Smooth muscle cell (in vitro differentiated cells): Measurements from ENCODE around the gene ONECUT1. TPM values are rescaled to one million over a fixed set of nuclear protein-coding genes. Genes with fewer than 3 reads are reported as not detected.

Experiments used
- DNase-seq: peaks from one replicate; lab custom pipeline; 2025; ENCODE audit not compliant: unreplicated experiment; lab: John Stamatoyannopoulos, UW
- H2AFZ ChIP-seq: fragments of 200-600 bp; sonication (generic); 2 replicates; pipeline ENCODE4 v1.6.0; 2016; ENCODE audit warnings: antibody characterized with exemption, low read depth, mild to moderate bottlenecking
- H3F3A ChIP-seq: fragments of 200-600 bp; sonication (generic); 2 replicates; pipeline ENCODE4 v1.6.0; 2017; ENCODE audit warnings: antibody characterized with exemption, low read depth
- H3K27ac ChIP-seq: fragments of 200-600 bp; sonication (generic); 2 replicates; pipeline ENCODE4 v1.5.1; 2016; ENCODE audit warnings: low read depth, mild to moderate bottlenecking
- H3K27me3 ChIP-seq: fragments of 200-600 bp; sonication (generic); 2 replicates; pipeline ENCODE4 v1.6.1; 2016; ENCODE audit warnings: low read depth, mild to moderate bottlenecking
- H3K36me3 ChIP-seq: fragments of 200-600 bp; sonication (generic); 2 replicates; pipeline ENCODE4 v1.5.1; 2016; ENCODE audit warnings: low read depth
- H3K4me1 ChIP-seq: fragments of 200-600 bp; sonication (generic); 2 replicates; pipeline ENCODE4 v1.5.1; 2016; ENCODE audit warnings: low read depth
- H3K4me2 ChIP-seq: fragments of 200-600 bp; sonication (generic); 2 replicates; pipeline ENCODE4 v1.6.0; 2016; ENCODE audit warnings: mild to moderate bottlenecking
- H3K4me3 ChIP-seq: fragments of 200-600 bp; sonication (generic); 2 replicates; pipeline ENCODE4 v1.5.1; 2016; ENCODE audit warnings: mild to moderate bottlenecking
- H3K79me2 ChIP-seq: fragments of 200-600 bp; sonication (generic); 2 replicates; pipeline ENCODE4 v1.6.0; 2016; ENCODE audit warnings: low read depth, mild to moderate bottlenecking
- H3K9ac ChIP-seq: fragments of 200-600 bp; sonication (generic); 2 replicates; pipeline ENCODE4 v1.6.0; 2016; ENCODE audit warnings: low read depth
- H3K9me3 ChIP-seq: fragments of 200-600 bp; sonication (generic); replicated peaks from 2 replicates; pipeline ENCODE4 v1.5.1; 2016; ENCODE audit warnings: low read depth
- H4K20me1 ChIP-seq: fragments of 200-600 bp; sonication (generic); 2 replicates; pipeline ENCODE4 v1.6.0; 2016; ENCODE audit warnings: low read depth
- WGBS: methylation state at CpG from one replicate; pipeline ENCODE4 v1.1.7; 2016; ENCODE audit warnings: low lambda C conversion rate; 5-methylcytosine and 5-hydroxymethylcytosine counted together
- polyA plus RNA-seq: library from polyadenylated mRNA; unstranded; fragments of >200 nt; fragmentation: Nextera tagmentation; extraction: Ambion mirVana; gene quantifications from 2 replicates; pipeline ENCODE4 v1.2.1, GENCODE V29; 2016
- total RNA-seq: library from RNA; depleted of rRNA; stranded (reverse); fragments of >200 nt; gene quantifications from 2 replicates; pipeline ENCODE4 v1.2.3, GENCODE V29; 2014
- TF ChIP-seq, protein P1 (sequence below): fragments of 200-600 bp; sonication (generic); IDR thresholded peaks from 2 replicates; pipeline ENCODE4 v1.5.1; 2017; ENCODE audit warnings: borderline replicate concordance, mild to moderate bottlenecking, antibody characterized with exemption; ENCODE audit not compliant: insufficient read depth, poor library complexity, severe bottlenecking

The ONECUT1 gene
- total and polyA plus RNA-seq, 2 experiments from 2014 or later, result 0.61 to 0.99 TPM

DNA sequence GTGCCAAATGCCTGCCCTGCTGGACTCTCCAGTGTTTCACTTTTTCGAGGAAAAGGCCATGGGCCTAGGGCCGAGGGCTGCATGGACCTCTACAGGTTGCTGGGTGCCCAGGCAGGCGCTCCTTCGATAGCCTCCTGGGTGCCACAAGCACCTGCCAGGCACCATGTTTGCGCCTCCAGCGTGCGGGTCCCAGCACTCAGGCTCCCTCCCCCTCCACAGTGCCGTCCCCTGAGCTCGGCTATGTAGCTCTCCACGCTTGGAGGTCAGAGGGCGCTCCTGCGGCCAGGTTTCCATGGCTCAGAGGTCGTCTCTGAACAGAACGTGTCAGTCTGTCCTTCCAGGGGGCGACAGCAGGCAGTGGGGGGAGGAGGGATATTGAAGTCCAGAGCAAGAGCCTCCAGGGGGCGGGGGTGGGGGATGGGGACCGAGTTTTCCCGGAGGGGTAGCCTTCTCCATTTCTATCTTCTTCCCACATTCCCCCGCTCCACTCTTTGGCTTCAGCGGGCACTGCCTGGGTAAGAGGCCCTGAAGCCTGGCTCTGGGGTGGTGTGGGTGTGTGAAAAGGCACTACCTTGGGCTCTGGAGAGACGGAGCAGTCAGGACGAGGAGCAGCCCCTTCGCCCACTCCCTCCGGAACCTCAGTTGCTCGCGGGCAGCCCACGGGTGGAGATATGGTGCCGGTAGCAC is 3.6 kb downstream of the ONECUT1 start:
- no peak overlapping the region for H3K27ac ChIP-seq
- TF ChIP-seq, protein P1, sequence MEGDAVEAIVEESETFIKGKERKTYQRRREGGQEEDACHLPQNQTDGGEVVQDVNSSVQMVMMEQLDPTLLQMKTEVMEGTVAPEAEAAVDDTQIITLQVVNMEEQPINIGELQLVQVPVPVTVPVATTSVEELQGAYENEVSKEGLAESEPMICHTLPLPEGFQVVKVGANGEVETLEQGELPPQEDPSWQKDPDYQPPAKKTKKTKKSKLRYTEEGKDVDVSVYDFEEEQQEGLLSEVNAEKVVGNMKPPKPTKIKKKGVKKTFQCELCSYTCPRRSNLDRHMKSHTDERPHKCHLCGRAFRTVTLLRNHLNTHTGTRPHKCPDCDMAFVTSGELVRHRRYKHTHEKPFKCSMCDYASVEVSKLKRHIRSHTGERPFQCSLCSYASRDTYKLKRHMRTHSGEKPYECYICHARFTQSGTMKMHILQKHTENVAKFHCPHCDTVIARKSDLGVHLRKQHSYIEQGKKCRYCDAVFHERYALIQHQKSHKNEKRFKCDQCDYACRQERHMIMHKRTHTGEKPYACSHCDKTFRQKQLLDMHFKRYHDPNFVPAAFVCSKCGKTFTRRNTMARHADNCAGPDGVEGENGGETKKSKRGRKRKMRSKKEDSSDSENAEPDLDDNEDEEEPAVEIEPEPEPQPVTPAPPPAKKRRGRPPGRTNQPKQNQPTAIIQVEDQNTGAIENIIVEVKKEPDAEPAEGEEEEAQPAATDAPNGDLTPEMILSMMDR, result no peak
- H3K27me3 ChIP-seq, result peaks cover 94% of the 10 kb centered on the region
- peaks cover 9% of the 10 kb centered on the region for H4K20me1 ChIP-seq
- H3K4me2 ChIP-seq, result no peak overlapping the region
- H3F3A ChIP-seq, result peaks cover 4% of the 10 kb centered on the region
- DNase-seq, result no peak
- no peak overlapping the region for H3K4me3 ChIP-seq
- no peak overlapping the region for H3K9ac ChIP-seq
- H2AFZ ChIP-seq, result no peak overlapping the region
- no peaks in the 10 kb centered on the region for H3K36me3 ChIP-seq
- 10% methylated on average over 24 of the region's 28 CpGs for WGBS
- H3K4me1 ChIP-seq, result peaks cover 26% of the 10 kb centered on the region
- H3K79me2 ChIP-seq, result no peaks in the 10 kb centered on the region
- no peaks in the 10 kb centered on the region for H3K9me3 ChIP-seq

DNA sequence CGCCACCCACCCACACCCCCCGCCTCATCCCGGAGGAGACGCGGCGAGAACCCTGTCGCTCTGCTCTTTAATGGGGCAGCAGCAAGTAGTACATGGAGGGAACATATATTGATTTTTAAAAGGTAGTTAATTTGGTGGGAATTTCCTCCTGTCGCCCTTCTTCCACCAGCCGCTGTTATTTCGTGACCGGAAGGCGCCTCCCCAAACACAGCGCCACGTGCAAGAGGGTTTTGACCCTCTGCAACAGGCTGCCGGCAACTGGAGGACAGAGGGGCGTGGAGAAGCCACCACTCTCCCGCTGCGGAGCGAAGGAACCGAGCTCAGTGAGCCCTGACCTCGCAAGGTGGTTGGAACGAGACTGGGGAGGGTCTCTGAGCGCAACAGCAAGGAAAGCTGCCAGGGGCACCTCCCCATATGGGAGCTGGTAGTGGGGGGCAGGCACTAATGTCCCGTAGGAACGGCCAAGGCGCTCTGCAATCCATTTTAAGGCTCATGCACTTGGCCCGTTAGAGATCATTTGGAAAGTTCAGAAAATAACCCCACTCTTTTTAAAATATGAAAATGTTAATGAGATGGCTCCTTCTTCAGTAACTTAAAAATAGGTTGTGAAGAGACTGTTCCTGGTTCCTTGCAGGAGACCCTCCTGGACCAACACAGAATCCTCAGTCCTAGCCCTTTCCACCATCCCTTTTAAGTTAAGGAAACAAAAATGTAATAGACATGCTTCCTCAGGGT is 4.3 kb downstream of the ONECUT1 start:
- peaks cover 9% of the 10 kb centered on the region for H4K20me1 ChIP-seq

DNA sequence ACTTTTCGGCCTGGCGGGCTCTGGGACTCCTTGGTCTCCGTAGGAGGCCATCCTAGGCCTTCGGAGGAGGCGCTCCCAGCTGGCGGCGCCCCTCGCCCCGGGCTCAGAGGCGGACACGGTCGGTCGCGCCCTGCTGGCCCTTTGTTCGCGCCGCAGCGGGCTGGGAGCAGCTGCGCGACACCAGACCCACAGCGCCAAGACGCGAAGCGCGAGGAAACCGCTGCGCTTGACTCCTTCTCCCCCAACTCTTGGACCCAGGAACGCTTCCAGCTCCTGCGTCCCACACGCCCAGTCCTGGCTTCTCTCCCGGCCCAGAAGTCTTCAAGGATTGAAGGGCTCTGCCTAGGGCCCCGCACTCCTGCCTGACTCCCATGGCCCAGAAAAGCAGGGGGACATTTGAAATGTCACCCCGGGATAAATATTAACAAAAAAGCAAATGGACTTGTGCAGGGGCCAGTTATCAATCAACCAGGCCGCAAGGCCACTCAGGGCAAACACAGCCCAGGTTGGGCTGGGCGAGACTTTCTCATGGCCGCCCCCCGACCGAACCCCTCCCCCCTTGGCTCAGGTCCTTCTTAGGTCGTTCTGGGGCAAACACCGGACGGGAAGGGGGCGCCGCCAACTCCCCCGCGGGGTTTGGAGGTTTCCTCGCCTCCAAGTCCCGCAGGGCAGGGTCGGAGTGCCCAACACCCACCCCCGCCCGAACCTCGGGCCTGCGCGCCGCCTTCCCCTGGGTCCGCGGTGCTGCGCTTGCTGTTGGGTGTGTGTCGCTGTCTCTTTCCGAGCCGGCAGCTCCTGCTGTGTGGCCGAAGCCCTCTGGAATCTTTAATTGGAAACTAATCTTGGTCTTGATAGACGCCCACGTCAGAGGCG is 5.1 kb downstream of the ONECUT1 start:
- peaks cover 9% of the 10 kb centered on the region for H4K20me1 ChIP-seq
- WGBS, result 3% methylated on average over 61 of the region's 64 CpGs
- no peak overlapping the region for H3K9ac ChIP-seq
- H3K4me2 ChIP-seq, result no peak overlapping the region
- no peaks in the 10 kb centered on the region for H3F3A ChIP-seq
- H2AFZ ChIP-seq, result no peak overlapping the region
- DNase-seq, result no peak
- H3K4me1 ChIP-seq, result peaks cover 21% of the 10 kb centered on the region
- TF ChIP-seq, protein P1, result no peak
- no peaks in the 10 kb centered on the region for H3K79me2 ChIP-seq
- H3K27me3 ChIP-seq, result peaks cover 90% of the 10 kb centered on the region
- H3K36me3 ChIP-seq, result no peaks in the 10 kb centered on the region
- H3K27ac ChIP-seq, result no peak overlapping the region
- H3K4me3 ChIP-seq, result no peak overlapping the region
- no peaks in the 10 kb centered on the region for H3K9me3 ChIP-seq

More for the DNA sequence above, 4.3 kb downstream of the ONECUT1 start:
- Histone ChIP-seq H3K27me3 (peaks cover 94% of the 10 kb centered on the region), H3K4me3 (no peak overlapping the region), H3K36me3 (no peaks in the 10 kb centered on the region), H3K9ac (no peak overlapping the region), H3F3A (no peaks in the 10 kb centered on the region), H3K79me2 (no peaks in the 10 kb centered on the region), H3K9me3 (no peaks in the 10 kb centered on the region), H3K4me2 (no peak overlapping the region), H3K4me1 (peaks cover 21% of the 10 kb centered on the region), H3K27ac (no peak overlapping the region), H2AFZ (no peak overlapping the region)
- WGBS, result 4% methylated on average over 27 of the region's 27 CpGs
- TF ChIP-seq, protein P1, result no peak
- DNase-seq, result no peak
